HG02759 (cell line): ENCODE data around the gene BARD1.
"Not testable (repeated sequence)": the region's sequence is repeated elsewhere in the genome, so short reads cannot be mapped to it uniquely, and the experiment has no call there.

Experiments used
- ATAC-seq: cut with Tn5 transposase; IDR thresholded peaks from one replicate; pipeline ENCODE4 v1.9.1; 2021; ENCODE audit warnings: mild to moderate bottlenecking, moderate library complexity; ENCODE audit not compliant: unreplicated experiment

BARD1 gene

DNA sequence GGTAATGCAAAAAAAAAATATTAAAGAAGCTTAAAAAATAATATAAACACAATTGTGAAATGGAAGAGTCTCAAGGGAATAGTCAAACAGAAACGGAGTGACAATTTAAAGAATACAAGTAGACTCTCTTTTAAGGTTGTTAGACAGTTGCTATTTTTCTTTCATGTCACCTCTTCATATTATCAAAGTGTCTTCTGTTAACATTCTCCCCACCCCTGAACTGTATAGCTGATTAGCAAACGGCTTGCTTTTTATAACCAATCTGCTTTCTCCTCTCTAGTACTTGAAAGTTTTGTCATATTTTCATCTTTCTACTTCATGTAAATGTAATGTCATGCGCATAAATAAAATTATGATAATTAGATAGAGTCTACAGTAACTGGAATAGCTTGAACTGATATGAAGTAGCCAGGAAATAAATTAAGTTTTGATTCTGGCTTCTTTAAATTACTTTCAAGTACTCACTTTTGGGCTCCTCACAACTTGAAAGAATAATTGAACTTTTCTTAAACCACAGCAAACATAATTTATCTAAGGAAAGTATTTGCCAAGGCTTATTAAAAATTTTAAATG lies 37.0 kb downstream of the BARD1 start:
- ATAC-seq, result no peak

DNA sequence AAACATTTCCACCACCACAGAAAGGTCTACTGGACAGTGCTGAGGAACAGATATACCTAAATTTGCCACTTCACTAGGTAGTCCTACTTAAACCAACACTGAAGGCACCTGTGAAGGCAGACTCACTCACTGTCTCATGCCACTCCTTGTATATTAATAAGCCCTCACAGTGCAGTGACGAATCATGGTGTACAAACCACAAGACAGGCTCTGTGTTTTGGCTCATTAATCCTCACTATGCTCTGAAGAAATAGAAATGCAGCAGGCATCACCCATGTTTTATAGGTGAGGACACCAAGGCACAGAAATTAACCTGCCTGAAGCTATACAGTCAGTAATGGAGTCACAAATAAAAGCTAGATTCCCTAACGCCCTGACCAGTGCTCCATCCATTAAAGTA lies 44.3 kb downstream of the BARD1 start:
- ATAC-seq, result no peak

DNA sequence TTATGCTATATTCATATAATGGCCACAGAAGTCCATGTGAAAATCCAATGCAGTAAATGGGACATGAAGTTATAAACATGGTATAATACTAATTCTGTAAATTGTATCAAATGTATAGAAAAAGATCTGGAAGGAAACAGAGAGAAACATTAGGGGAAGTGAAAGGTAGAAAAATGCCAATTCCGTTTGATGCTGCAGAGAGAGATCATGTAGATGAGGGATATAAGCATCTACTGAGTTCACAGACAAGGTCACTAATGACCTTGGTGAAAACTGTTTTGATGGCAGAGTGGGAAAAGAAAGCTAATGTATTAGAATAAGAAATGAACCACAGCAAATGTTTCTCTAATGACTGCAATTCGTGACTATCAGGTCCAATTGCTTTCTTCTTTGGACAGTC lies 56.0 kb downstream of the BARD1 start:
- ATAC-seq, result no peak

DNA sequence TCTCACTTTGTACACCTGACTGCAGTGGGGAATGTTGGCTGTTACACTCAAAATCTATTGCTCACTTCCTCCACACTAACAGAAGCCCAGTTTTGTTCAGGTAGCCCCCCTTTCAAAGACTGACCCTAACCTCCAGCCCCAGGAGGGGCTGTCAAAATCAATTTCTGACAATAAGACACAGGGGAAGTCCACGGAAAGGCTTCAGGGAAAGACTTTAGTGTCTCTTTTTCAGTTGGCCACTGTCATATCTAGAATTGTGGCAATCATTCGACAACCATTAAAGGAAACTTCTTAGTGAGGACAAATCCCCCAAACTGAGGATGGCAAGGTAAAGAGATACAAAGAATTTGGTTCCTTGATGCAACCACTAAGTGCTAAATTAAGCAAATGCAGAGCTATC lies 59.0 kb downstream of the BARD1 start:
- no peak for ATAC-seq

DNA sequence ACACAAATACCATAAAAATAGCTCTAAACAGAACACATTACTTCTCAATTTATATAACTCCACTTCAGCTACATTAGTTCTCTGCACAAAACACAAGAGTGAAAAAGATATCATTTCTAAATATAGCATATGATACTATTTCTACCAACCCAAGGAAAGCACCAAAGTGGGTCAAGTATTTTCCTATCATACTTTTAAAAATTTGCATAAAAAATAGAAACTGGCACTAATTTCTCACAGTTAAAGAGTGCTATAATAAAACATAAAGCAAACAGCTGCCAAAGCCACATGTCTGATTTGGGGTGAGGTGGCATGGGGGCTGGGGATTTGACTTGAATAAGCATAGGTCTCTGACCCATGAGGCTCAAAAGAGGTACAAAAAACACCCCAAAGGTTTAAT lies 61.5 kb downstream of the BARD1 start:
- ATAC-seq, result peak; percentile 41

DNA sequence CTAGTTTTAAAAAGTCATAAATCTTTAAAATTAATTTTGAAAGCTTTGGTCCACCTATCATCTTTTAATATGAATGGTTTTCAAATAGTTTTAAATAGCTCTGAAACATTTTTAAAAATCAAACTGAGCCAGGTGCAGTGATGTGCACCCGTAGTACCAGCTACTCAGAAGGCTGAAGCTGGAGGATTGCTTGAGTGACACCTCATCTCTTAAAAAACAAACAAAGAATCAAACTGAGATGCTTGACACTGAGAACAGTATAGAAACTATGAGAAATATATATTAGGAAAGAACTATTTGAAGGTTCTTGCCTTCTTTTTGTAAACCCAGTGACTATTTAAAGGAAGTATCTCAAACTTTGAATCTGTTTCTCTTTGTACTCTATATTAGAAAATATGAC lies 67.4 kb downstream of the BARD1 start:
- ATAC-seq, result peak; percentile 36

DNA sequence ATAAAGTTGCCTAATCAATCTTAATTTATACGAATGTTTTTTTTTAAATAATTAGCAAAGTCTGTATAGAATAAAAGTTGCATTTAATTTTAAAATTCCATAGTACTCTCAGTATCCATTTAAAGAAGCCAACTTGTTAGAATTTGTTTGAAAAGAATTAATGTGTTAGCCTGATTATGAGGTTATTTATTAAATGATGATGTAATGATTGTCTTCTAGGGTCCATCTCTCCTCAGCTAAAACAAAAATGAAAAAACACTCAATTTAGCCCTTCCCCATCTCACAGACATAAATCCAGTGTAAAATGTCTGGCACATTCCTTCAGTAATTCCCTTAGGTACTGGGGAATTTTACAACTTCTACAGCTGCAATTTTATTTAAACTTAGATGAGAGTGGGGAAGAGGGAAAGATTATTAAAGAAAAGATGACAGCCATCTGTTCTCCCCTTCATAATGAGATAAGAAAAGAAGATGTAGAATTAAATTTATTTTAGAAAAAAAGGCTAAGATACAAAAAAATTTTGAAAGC lies 68.6 kb downstream of the BARD1 start:
- ATAC-seq, result no peak

GRCh38 chr2:214737188-214737587 lies 72.3 kb downstream of the BARD1 start:
- ATAC-seq, result peak; percentile 98

- peak; percentile 84 for ATAC-seq
Measured at GRCh38 chr2:214730800-214731407, 78.6 kb downstream of the BARD1 start.

DNA sequence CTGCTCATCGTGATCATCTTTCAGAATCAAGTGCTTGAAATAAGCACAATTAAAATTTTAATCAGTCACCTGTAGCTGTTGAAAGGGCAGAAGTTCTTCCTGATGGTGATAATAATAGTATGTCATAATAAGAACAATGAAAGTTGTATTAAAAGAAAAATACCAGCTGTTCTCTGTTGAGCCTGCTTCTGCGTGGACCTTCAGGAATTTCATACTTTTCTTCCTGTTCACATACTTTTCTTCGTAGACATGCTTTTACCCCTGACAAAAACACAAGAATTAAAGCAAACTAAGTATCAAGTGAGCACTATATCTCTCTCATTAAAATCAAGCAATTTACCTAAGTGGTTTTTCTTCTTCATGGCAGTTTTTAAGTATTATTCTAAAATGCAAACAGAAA lies 79.2 kb downstream of the BARD1 start:
- ATAC-seq, result no peak

DNA sequence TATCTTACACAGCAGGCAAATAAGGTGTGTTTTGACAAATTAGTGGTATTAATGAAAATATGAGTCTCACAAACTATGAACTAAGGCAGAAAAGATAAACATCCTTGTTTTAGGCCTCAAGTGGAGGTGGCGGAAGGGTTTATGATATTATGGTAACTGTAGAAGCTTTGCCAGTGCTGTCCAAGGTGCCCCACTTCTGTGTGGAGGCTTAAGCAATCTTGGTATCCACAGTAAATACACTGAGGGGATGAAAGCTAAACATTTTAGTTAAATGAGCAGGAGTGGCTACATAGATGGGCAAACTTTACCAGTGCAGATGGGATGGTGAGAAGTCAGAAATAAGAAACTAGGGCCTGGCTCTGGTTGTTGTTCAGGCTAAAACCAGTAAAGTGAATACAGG lies 84.7 kb downstream of the BARD1 start:
- ATAC-seq, result no peak

DNA sequence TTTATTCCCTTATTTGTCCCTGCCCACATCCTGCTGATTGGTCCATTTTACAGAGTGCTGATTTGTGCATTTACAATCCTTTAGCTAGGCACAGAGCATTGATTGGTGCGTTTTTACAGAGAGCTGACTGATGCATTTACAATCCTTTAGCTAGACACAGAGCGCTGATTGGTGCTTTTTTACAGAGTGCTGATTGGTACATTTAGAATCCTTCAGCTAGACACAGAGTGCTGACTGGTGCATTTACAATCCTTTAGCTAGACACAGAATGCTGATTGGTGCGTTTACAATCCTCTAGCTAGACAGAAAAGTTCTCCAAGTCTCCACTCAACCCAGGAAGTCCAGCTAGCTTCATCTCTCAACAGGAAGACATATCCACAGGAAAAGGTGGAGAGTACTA lies 91.6 kb downstream of the BARD1 start:
- not testable (repeated sequence) for ATAC-seq

GRCh38 chr2:214716811-214717560 lies 92.5 kb downstream of the BARD1 start:
- ATAC-seq, result no peak

- ATAC-seq, result no peak
Measured at GRCh38 chr2:214715025-214715424, 94.5 kb downstream of the BARD1 start.

DNA sequence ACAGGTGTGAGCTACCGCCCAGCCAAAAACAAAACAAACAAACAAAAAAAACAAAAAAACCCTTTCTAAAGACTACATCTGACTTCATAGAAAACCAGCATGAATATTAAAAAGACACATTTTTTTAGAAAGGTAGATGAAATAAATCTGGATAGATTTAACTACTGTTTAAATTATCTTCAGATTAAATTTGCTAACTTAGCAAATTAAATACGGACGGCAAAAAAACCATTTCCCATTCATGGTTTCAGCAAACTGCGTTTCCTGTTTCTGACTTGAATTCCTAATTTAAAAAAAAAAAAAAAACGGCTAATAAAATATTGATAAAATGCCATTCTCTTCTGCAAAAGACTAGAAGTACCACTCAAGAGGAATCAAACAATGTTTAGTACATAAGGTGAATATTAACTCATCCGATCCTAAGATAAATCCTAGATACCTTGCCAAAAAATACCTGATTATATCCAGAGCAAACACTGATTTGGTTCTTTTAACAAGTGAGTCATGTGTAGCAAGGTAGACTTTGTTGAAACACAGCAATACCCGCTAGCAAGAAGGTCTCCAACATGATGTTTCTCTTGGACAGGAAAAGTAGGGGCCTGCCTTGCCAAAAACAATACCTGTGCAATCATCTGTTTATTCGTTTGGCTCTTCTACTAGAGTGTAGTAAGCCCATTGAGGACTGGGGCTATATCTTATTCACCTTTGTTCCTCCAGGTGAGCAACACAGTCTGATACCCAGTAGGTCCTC lies 96.2 kb downstream of the BARD1 start:
- ATAC-seq, result no peak

DNA sequence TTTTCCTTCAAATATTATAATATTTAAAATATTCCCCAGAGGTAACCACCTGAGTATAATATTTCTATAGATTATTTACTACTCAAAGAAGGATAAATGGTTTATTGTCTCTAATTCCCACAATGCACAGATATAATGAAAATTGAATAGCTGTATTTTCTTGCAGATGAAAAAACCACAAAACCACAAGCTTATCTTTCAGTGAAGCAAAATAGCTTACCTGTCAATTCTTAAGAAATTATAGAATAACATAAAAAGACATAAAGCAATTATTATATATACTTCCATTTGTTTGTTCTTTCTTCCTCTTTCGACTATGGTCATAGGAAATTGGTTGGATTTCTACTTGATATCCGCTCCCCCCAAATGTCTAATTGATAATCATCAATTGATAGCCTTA lies 98.8 kb downstream of the BARD1 start:
- ATAC-seq, result no peak

DNA sequence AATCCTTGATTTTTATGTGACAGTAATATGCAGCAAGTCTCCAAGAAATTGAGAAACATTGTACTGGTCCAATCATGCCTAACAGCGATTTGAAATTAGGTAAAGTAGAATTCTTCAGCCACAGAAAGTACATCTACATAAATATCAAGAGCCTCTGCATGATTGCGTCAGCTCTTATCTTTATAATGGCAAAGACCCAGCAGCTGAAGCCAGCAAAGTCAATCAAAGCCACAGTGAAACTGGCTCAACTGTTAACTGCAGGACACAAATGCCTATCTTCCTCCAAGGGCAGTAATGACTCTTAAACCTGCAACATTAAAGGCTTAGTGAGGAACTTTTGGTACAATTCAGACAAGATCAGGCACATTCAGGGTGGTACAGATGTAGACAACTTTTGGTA lies 102.5 kb downstream of the BARD1 start:
- ATAC-seq, result no peak

- ATAC-seq, result no peak
Measured at GRCh38 chr2:214699236-214699635, 110.2 kb downstream of the BARD1 start.

DNA sequence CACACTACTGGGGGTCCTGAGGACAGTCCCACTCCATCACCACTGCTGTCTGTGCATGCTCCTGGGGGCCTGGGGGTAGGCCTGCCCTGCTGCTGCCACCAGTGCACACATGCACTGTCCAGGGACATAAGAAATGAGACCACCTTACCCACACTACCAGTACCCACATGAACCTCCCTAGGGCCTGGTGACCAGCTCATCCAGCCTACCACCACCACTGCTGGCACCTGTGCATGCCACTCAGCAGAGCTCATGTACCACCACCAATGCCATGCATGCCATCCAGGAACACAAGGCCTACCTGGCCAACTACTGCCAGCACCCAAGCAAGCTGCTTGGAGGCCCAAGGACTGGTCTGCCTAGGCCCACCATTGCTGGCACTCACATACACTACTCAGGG lies 112.8 kb downstream of the BARD1 start:
- no peak for ATAC-seq

GRCh38 chr2:214695789-214696188 lies 113.7 kb downstream of the BARD1 start:
- no peak for ATAC-seq

DNA sequence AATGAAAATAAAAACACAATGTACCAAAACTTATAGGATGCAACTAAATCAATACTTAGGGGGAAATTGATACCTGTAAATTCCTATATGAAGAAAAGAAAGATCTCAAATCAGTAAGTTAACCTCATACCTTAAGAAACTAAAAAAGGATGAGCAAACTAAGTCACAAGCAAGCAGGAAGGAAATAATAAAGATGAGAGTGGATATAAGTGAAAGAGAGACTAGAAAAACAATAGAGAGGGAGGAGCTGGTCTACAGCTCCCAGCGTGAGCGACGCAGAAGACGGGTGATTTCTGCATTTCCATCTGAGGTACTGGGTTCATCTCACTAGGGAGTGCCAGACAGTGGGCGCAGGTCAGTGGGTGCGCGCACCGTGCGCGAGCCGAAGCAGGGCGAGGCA lies 125.9 kb downstream of the BARD1 start:
- ATAC-seq, result peak; percentile 73
